Fibroblast of villous mesenchyme (primary cell): ENCODE results near the gene ENAH. TPM values are rescaled to one million over a fixed set of nuclear protein-coding genes. Genes with fewer than 3 reads are reported as not detected.

Experiments used
- DNase-seq: peaks from one replicate; pipeline ENCODE4 v3.0.0-alpha.2; 2010; ENCODE audit warnings: low read depth
- H3K4me3 ChIP-seq: 2 replicates; pipeline ENCODE4 v1.5.1; 2011; ENCODE audit warnings: low read depth, mild to moderate bottlenecking, low read length
- CTCF ChIP-seq: IDR thresholded peaks from 2 replicates; pipeline ENCODE4 v1.5.1; 2012; ENCODE audit warnings: low read depth, mild to moderate bottlenecking, low read length; ENCODE audit not compliant: insufficient read depth
- total RNA-seq: library from RNA; depleted of rRNA; stranded (reverse); fragments of >200 nt; gene quantifications from 2 replicates; pipeline ENCODE4 v1.2.3, GENCODE V29; 2012

The ENAH gene
- total RNA-seq, 1 donor: 135 TPM

GRCh38 chr1:225578251-225578977 is 74.5 kb downstream of the ENAH start:
- DNase-seq: no peak
- no peak overlapping the region for H3K4me3 ChIP-seq
- no peak for TF ChIP-seq CTCF

- no peak for TF ChIP-seq CTCF
- DNase-seq: peak; percentile 49
Measured at GRCh38 chr1:225577241-225577640, 75.7 kb downstream of the ENAH start.

GRCh38 chr1:225573216-225573615 is 79.7 kb downstream of the ENAH start:
- TF ChIP-seq CTCF: no peak
- H3K4me3 ChIP-seq: no peak overlapping the region
- DNase-seq: no peak

More at GRCh38 chr1:225577241-225577640, 75.7 kb downstream of the ENAH start:
- H3K4me3 ChIP-seq: no peak overlapping the region

GRCh38 chr1:225572422-225572821 is 80.5 kb downstream of the ENAH start:
- no peak overlapping the region for H3K4me3 ChIP-seq
- DNase-seq: peak; percentile 48
- TF ChIP-seq CTCF: peak; percentile 27

- DNase-seq: peak; percentile 32
- no peak overlapping the region for H3K4me3 ChIP-seq
- peak; percentile 18 for TF ChIP-seq CTCF
Measured at GRCh38 chr1:225567789-225568188, 85.1 kb downstream of the ENAH start.

- TF ChIP-seq CTCF: no peak
- H3K4me3 ChIP-seq: no peak overlapping the region
- peak; percentile 81 for DNase-seq
Measured at GRCh38 chr1:225565847-225566246, 87.1 kb downstream of the ENAH start.

GRCh38 chr1:225561675-225562074 is 91.2 kb downstream of the ENAH start:
- DNase-seq: peak; percentile 70
- TF ChIP-seq CTCF: no peak
- no peak overlapping the region for H3K4me3 ChIP-seq
